GM21717 (cell line): ENCODE results near the gene ITM2C.

Source experiments
- ATAC-seq: cut with Tn5 transposase; IDR thresholded peaks from one replicate; pipeline ENCODE4 v1.9.1; 2021; ENCODE audit warnings: mild to moderate bottlenecking, moderate library complexity; ENCODE audit not compliant: unreplicated experiment

Gene ITM2C

GRCh38 chr2:230864605-230865306 lies at the start of gene ITM2C:
Gene ITM2C, plus strand, starts transcription at chr2:230864942. Its CDS starts 84 bp downstream, at chr2:230865026.
- ATAC-seq, result peak; percentile 64

GRCh38 chr2:230815088-230815487 lies 49.7 kb upstream of the ITM2C start:
- ATAC-seq, result no peak

- ATAC-seq, result no peak
Measured at GRCh38 chr2:230816735-230817134, 48.0 kb upstream of the ITM2C start.

- no peak for ATAC-seq
Measured at GRCh38 chr2:230819433-230819832, 45.3 kb upstream of the ITM2C start.

- ATAC-seq, result no peak
Measured at GRCh38 chr2:230821261-230821990, 43.3 kb upstream of the ITM2C start.

GRCh38 chr2:230821991-230822520 lies 42.7 kb upstream of the ITM2C start:
- no peak for ATAC-seq

- no peak for ATAC-seq
Measured at GRCh38 chr2:230823264-230823964, 41.3 kb upstream of the ITM2C start.

- no peak for ATAC-seq
Measured at GRCh38 chr2:230824406-230824978, 40.2 kb upstream of the ITM2C start.

GRCh38 chr2:230825354-230825753 lies 39.4 kb upstream of the ITM2C start:
- no peak for ATAC-seq

- ATAC-seq, result no peak
Measured at GRCh38 chr2:230827774-230828271, 36.9 kb upstream of the ITM2C start.

GRCh38 chr2:230828272-230828961 lies 36.3 kb upstream of the ITM2C start:
- no peak for ATAC-seq

- no peak for ATAC-seq
Measured at GRCh38 chr2:230829293-230829692, 35.4 kb upstream of the ITM2C start.

GRCh38 chr2:230829959-230830358 lies 34.8 kb upstream of the ITM2C start:
- no peak for ATAC-seq

- no peak for ATAC-seq
Measured at GRCh38 chr2:230830428-230830827, 34.3 kb upstream of the ITM2C start.

- ATAC-seq, result no peak
Measured at GRCh38 chr2:230840301-230840700, 24.4 kb upstream of the ITM2C start.

- no peak for ATAC-seq
Measured at GRCh38 chr2:230842473-230842872, 22.3 kb upstream of the ITM2C start.

GRCh38 chr2:230843132-230843531 lies 21.6 kb upstream of the ITM2C start:
- no peak for ATAC-seq

GRCh38 chr2:230846360-230846759 lies 18.4 kb upstream of the ITM2C start:
- ATAC-seq, result no peak

GRCh38 chr2:230847883-230848388 lies 16.8 kb upstream of the ITM2C start:
- ATAC-seq, result peak; percentile 90
